SK-N-MC (cell line): ENCODE results near the gene SNX1.

ENCODE experiments used
- DNase-seq: peaks from one replicate; pipeline ENCODE4 v3.0.0-alpha.2; 2011; ENCODE audit warnings: low read depth, low spot score
- H3K27ac ChIP-seq: fragments of 200-600 bp; sonication (generic); 2 replicates; pipeline ENCODE4 v1.5.1; 2016; ENCODE audit warnings: mixed run types
- H3K36me3 ChIP-seq: fragments of 200-600 bp; sonication (generic); 2 replicates; pipeline ENCODE4 v1.6.1; 2017; ENCODE audit warnings: antibody characterized with exemption, low read length, mixed read lengths; ENCODE audit not compliant: insufficient read depth
- H3K4me3 ChIP-seq: fragments of 200-600 bp; sonication (generic); 2 replicates; pipeline ENCODE4 v1.5.1; 2016
- H3K9ac ChIP-seq: fragments of 200-600 bp; sonication (generic); 2 replicates; pipeline ENCODE4 v1.8.0; 2017; ENCODE audit warnings: mixed run types, mixed read lengths; ENCODE audit not compliant: insufficient read length
- H3K9me3 ChIP-seq: fragments of 200-600 bp; sonication (generic); 2 replicates; pipeline ENCODE4 v1.6.1; 2017; ENCODE audit warnings: low read depth, mild to moderate bottlenecking, antibody characterized with exemption, low read length, moderate library complexity, mixed read lengths
- EZH2 ChIP-seq: fragments of 200-600 bp; sonication (generic); IDR thresholded peaks from one replicate; pipeline ENCODE4 v1.6.1; 2017; ENCODE audit warnings: antibody characterized with exemption
- FOXP2 ChIP-seq: optimal IDR thresholded peaks from 2 replicates; pipeline ENCODE3; 2011; ENCODE audit warnings: mild to moderate bottlenecking, moderate library complexity; ENCODE audit not compliant: insufficient read depth; ENCODE audit errors: extremely low read length, control extremely low read depth
- POLR2AphosphoS5 ChIP-seq: IDR thresholded peaks from 2 replicates; pipeline ENCODE4 v1.6.1; 2012; ENCODE audit warnings: mild to moderate bottlenecking, low read depth, low read length, borderline replicate concordance

Gene SNX1

DNA sequence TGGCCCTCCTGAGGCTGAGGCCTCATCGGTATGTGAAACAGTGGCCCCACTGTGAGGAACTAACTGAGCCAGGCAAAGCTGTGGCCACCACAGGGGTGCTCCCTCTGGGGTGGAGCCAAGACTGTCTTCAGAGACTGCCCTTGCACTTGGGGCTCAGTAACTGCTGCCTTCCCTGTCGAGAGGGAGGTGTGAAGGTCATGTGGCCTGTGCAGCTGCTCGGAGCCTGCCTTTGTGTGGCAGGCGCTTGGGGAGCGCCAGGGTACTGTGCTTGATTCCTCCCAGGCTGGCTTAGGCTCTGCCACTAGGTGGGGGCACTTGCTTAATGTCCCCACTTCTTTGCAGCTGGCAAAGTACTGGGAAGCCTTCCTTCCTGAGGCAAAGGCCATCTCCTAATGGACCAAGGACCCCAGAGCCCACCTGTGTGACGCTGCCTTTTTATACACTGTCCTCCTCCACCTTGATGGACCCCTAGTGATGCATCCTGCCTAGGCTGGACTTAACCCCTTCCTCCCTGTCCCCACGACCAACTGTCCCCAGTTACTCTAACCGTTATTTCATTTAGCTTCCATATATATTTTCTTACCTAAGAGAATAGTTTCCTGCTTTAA is 41.5 kb downstream of the SNX1 start:
- H3K27ac ChIP-seq = no peak overlapping the region
- TF ChIP-seq FOXP2 (no peak), EZH2 (no peak), POLR2AphosphoS5 (no peak)
- peaks cover 61% of the 10 kb centered on the region for H3K36me3 ChIP-seq

GRCh38 chr15:64138331-64138941 is 42.7 kb downstream of the SNX1 start:
- Histone ChIP-seq H3K9me3 (no peaks in the 10 kb centered on the region), H3K36me3 (peaks cover 61% of the 10 kb centered on the region), H3K9ac (no peak overlapping the region), H3K4me3 (no peak overlapping the region), H3K27ac (no peak overlapping the region)
- TF ChIP-seq FOXP2 (no peak), EZH2 (no peak), POLR2AphosphoS5 (no peak)
- no peak for DNase-seq

More for the DNA sequence above, 41.5 kb downstream of the SNX1 start:
- no peak overlapping the region for H3K9ac ChIP-seq
- H3K9me3 ChIP-seq = no peaks in the 10 kb centered on the region
- DNase-seq = no peak
- no peak overlapping the region for H3K4me3 ChIP-seq

GRCh38 chr15:64141798-64142512 is 46.2 kb downstream of the SNX1 start:
- no peak for DNase-seq
- Histone ChIP-seq H3K9me3 (no peaks in the 10 kb centered on the region), H3K36me3 (peaks cover 36% of the 10 kb centered on the region), H3K27ac (no peak overlapping the region), H3K9ac (no peak overlapping the region), H3K4me3 (no peak overlapping the region)
- no peak for TF ChIP-seq EZH2
- TF ChIP-seq FOXP2 = no peak
- TF ChIP-seq POLR2AphosphoS5 = no peak

- peaks cover 23% of the 10 kb centered on the region; the same call in 1 of the 2 replicates for H3K36me3 ChIP-seq
- no peak overlapping the region for H3K27ac ChIP-seq
- no peak for DNase-seq
- no peak overlapping the region for H3K4me3 ChIP-seq
- no peak overlapping the region for H3K9ac ChIP-seq
- TF ChIP-seq POLR2AphosphoS5 (no peak), EZH2 (no peak), FOXP2 (no peak)
- H3K9me3 ChIP-seq = no peaks in the 10 kb centered on the region
These were observed 47.5 kb downstream of the SNX1 start for GRCh38 chr15:64143276-64143675.

- TF ChIP-seq EZH2 (no peak), FOXP2 (no peak), POLR2AphosphoS5 (no peak)
- H3K9ac ChIP-seq = no peak overlapping the region
These were observed 48.4 kb downstream of the SNX1 start for GRCh38 chr15:64144192-64144564.

DNA sequence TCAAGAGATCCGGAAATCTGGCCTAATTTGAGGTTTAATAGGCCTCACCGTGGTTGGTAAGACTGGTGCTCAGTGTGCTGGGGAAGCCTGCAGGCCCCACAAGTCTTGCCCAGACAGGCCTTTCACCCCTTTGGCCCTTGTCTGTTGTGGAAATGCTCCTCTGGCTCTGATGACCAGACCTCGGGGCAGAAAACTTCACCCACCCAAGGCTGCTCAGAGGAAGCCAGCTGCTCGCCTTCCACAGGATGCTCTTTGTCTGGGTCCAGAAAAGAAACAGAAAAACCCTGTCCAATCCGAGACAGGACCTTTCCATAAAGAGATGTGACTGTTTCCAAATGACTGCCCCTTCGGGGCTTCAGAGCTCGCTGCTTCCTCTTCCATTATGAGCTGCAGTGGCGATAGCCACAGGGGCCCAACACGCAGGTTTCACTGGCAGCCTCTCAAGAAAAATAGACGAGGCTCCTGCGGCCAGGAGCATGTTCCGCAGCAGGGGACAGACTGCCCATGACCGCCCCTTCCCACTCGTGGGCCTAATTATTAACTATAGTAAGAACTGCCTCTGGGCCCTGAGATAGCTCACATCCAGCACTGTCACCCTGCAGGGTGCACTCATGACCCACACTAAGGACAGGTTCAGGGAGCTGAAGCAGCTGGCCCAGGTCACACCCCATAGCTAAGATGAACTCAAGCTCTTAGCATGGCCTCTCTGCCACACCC is 48.9 kb downstream of the SNX1 start:
- Histone ChIP-seq H3K9ac (no peak overlapping the region), H3K4me3 (no peak overlapping the region), H3K36me3 (peaks cover 18% of the 10 kb centered on the region; the same call in 1 of the 2 replicates), H3K27ac (no peak overlapping the region), H3K9me3 (no peaks in the 10 kb centered on the region)
- DNase-seq = no peak
- TF ChIP-seq FOXP2 = no peak
- no peak for TF ChIP-seq POLR2AphosphoS5
- TF ChIP-seq EZH2 = no peak

More at GRCh38 chr15:64144192-64144564, 48.4 kb downstream of the SNX1 start:
- no peak for DNase-seq
- Histone ChIP-seq H3K27ac (no peak overlapping the region), H3K36me3 (peaks cover 18% of the 10 kb centered on the region; the same call in 1 of the 2 replicates), H3K9me3 (no peaks in the 10 kb centered on the region), H3K4me3 (no peak overlapping the region)

GRCh38 chr15:64146041-64146440 is 50.3 kb downstream of the SNX1 start:
- DNase-seq = no peak
- no peak overlapping the region for H3K9ac ChIP-seq
- TF ChIP-seq POLR2AphosphoS5 (no peak), EZH2 (no peak), FOXP2 (no peak)
- H3K36me3 ChIP-seq = peaks cover 16% of the 10 kb centered on the region; the same call in 1 of the 2 replicates
- no peak overlapping the region for H3K4me3 ChIP-seq
- no peaks in the 10 kb centered on the region for H3K9me3 ChIP-seq
- peak overlapping the region; percentile 61; the same call in 1 of the 2 replicates for H3K27ac ChIP-seq

GRCh38 chr15:64146520-64146884 is 50.7 kb downstream of the SNX1 start:
- TF ChIP-seq FOXP2 = no peak
- TF ChIP-seq POLR2AphosphoS5 = no peak
- no peak for TF ChIP-seq EZH2
- peak overlapping the region; percentile 61; the same call in 1 of the 2 replicates for H3K27ac ChIP-seq
- H3K36me3 ChIP-seq = peaks cover 13% of the 10 kb centered on the region; the same call in 1 of the 2 replicates
- no peaks in the 10 kb centered on the region for H3K9me3 ChIP-seq
- no peak for DNase-seq
- no peak overlapping the region for H3K4me3 ChIP-seq
- no peak overlapping the region for H3K9ac ChIP-seq
